Measurements from ENCODE around the gene CHRND. TPM values are rescaled to one million over a fixed set of nuclear protein-coding genes. Genes with fewer than 3 reads are reported as not detected.

The CHRND gene
- polyA plus RNA-seq, 3 donors, result not detected

GRCh38 chr2:232575404-232575746, 49.4 kb downstream of the CHRND start:
- no peak overlapping the region for H3K4me2 ChIP-seq (replicated peaks; ENCODE audit: extremely low read depth, low read length, poor library complexity, severe bottlenecking)
- TF ChIP-seq CTCF (IDR thresholded peaks at IDR 0.05), result no peak
- Mint-ChIP-seq H3K4me3 (no peak overlapping the region), H3K36me3 (peaks cover 69 to 96% of the 10 kb centered on the region in 2 donors), H3K27me3 (ENCODE audit: low read depth in 3 of 3) (no peaks in the 10 kb centered on the region), H3K4me1 (no peaks in the 10 kb centered on the region), H3K27ac (no peak overlapping the region), H3K9me3 (peaks cover 0 to 1% (median 0%) of the 10 kb centered on the region in 7 donors)
- H3K4me3 ChIP-seq (replicated peaks in 1 of 3; ENCODE audit: low read depth in 2 of 3, low read length in 3 of 3), result no peak overlapping the region
- no peak for DNase-seq
- no peaks in the 10 kb centered on the region for H3K79me2 ChIP-seq (ENCODE audit: insufficient read depth, low read length)
- no CpG with 5 or more reads among the region's 1 CpG for WGBS (ENCODE audit: insufficient coverage)
- H3K27ac ChIP-seq (ENCODE audit: low read depth in 1 of 2, low read length in 2 of 2), result no peak overlapping the region
- H2AFZ ChIP-seq (ENCODE audit: insufficient read depth, low read depth, low read length, poor library complexity, severe bottlenecking), result no peak overlapping the region
- H4K20me1 ChIP-seq (ENCODE audit: insufficient read depth, low read length), result peaks cover 17% of the 10 kb centered on the region
- no peaks in the 10 kb centered on the region for H3K9me3 ChIP-seq (replicated peaks in 1 of 2; ENCODE audit: control insufficient read depth in 1 of 2, insufficient read depth in 1 of 2, low read length in 2 of 2)
- intact Hi-C loops (cut with micrococcal nuclease), result no loop called here
- no peaks in the 10 kb centered on the region for H3K27me3 ChIP-seq (ENCODE audit: control insufficient read depth in 2 of 2, insufficient read depth in 2 of 2, low read length in 2 of 2)
- no peaks in the 10 kb centered on the region for H3K4me1 ChIP-seq (ENCODE audit: control insufficient read depth in 1 of 2, insufficient read depth in 2 of 2, low read length in 2 of 2)
- H3K9ac ChIP-seq (ENCODE audit: insufficient read depth, low read length, poor library complexity, severe bottlenecking), result no peak overlapping the region
- H3K36me3 ChIP-seq (replicated peaks in 1 of 2; ENCODE audit: control insufficient read depth in 1 of 2, insufficient read depth in 2 of 2, low read length in 2 of 2), result peaks cover 67 to 99% of the 10 kb centered on the region in 2 donors

- H3K27ac Mint-ChIP-seq, result no peak overlapping the region
- Histone ChIP-seq H3K9me3 (replicated peaks in 1 of 2; ENCODE audit: control insufficient read depth in 1 of 2, insufficient read depth in 1 of 2, low read length in 2 of 2) (no peaks in the 10 kb centered on the region), H2AFZ (ENCODE audit: insufficient read depth, low read depth, low read length, poor library complexity, severe bottlenecking) (no peak overlapping the region), H3K27me3 (ENCODE audit: control insufficient read depth in 2 of 2, insufficient read depth in 2 of 2, low read length in 2 of 2) (no peaks in the 10 kb centered on the region), H3K36me3 (replicated peaks in 1 of 2; ENCODE audit: control insufficient read depth in 1 of 2, insufficient read depth in 2 of 2, low read length in 2 of 2) (peaks cover 65 to 99% of the 10 kb centered on the region in 2 donors), H4K20me1 (ENCODE audit: insufficient read depth, low read length) (peaks cover 7% of the 10 kb centered on the region), H3K9ac (ENCODE audit: insufficient read depth, low read length, poor library complexity, severe bottlenecking) (no peak overlapping the region), H3K4me3 (replicated peaks in 1 of 3; ENCODE audit: low read depth in 2 of 3, low read length in 3 of 3) (no peak overlapping the region), H3K4me2 (replicated peaks; ENCODE audit: extremely low read depth, low read length, poor library complexity, severe bottlenecking) (no peak overlapping the region), H3K27ac (ENCODE audit: low read depth in 1 of 2, low read length in 2 of 2) (no peak overlapping the region), H3K4me1 (ENCODE audit: control insufficient read depth in 1 of 2, insufficient read depth in 2 of 2, low read length in 2 of 2) (no peaks in the 10 kb centered on the region), H3K79me2 (ENCODE audit: insufficient read depth, low read length) (no peaks in the 10 kb centered on the region)
- no peak overlapping the region for H3K4me3 Mint-ChIP-seq
- H3K9me3 Mint-ChIP-seq, result no peaks in the 10 kb centered on the region
- H3K4me1 Mint-ChIP-seq, result no peaks in the 10 kb centered on the region
- DNase-seq, result no peak
- no peak for TF ChIP-seq CTCF (IDR thresholded peaks at IDR 0.05)
- no peaks in the 10 kb centered on the region for H3K27me3 Mint-ChIP-seq (ENCODE audit: low read depth in 3 of 3)
- intact Hi-C loops (cut with micrococcal nuclease), result no loop called here
- 100% methylated on average over 2 of the region's 2 CpGs for WGBS (ENCODE audit: insufficient coverage)
- H3K36me3 Mint-ChIP-seq, result peaks cover 70 to 96% of the 10 kb centered on the region in 2 donors
Measured at GRCh38 chr2:232576995-232577394, 51.0 kb downstream of the CHRND start.
